Pancreas (tissue), 10 donors: ENCODE results near the gene CYLC1. TPM values are rescaled to one million over a fixed set of nuclear protein-coding genes. Genes with fewer than 3 reads are reported as not detected.

Source experiments
- ATAC-seq, 4 donors: fragments of 200-7000 bp; cut with Tn5 transposase; one replicate each; pipeline versions ENCODE4 v1.8.0 to v1.9.1; 2020; ENCODE audit warnings: mild to moderate bottlenecking in 4 of 4, moderate library complexity in 4 of 4
- DNase-seq, 6 donors: peaks; one replicate each; pipeline ENCODE4 v3.0.0-alpha.2; 2020
- FAIRE-seq: peaks from 2 replicates; lab custom pipeline; 2012; peaks lifted over from hg19 to GRCh38; lab: Jason Lieb, UNC
- H3K27ac ChIP-seq, 4 donors: fragments of 200-600 bp; sonication (generic); 1 replicate in 3 of 4; 2 replicates in 1 of 4; pipeline versions ENCODE4 v1.5.0 to v1.8.0; 2020
- H3K27me3 ChIP-seq, 4 donors: fragments of 200-600 bp; one replicate each; pipeline ENCODE4 v1.8.0; 2021
- H3K36me3 ChIP-seq, 3 donors: fragments of 200-600 bp; sonication (generic) in 1 of 3; one replicate each; pipeline versions ENCODE4 v1.5.0 to v1.8.0; 2020 to 2021
- H3K4me1 ChIP-seq, 3 donors: fragments of 200-600 bp; one replicate each; pipeline ENCODE4 v1.8.0; 2021
- H3K4me3 ChIP-seq, 4 donors: fragments of 200-600 bp; sonication (generic) in 2 of 4; one replicate each; pipeline versions ENCODE4 v1.5.0 to v1.8.0; 2020 to 2021
- H3K9me3 ChIP-seq, 4 donors: fragments of 200-600 bp; one replicate each; pipeline ENCODE4 v1.8.0; 2021
- WGBS, 2 donors: extraction: QIAGEN DNeasy Blood & Tissue Kit; methylation state at CpG; one replicate each; pipeline ENCODE4 v1.1.7; 2013; 5-methylcytosine and 5-hydroxymethylcytosine counted together
- intact Hi-C, 3 donors: fragments of 100-400 bp; cut with DNase I; formaldehyde crosslinking; loops; one replicate each; pipeline versions ENCODE4 v1.11.1 to v1.14.2; 2022
- polyA plus RNA-seq, 2 donors: library from polyadenylated mRNA; stranded (reverse); fragments of 200-250 nt; gene quantifications; one replicate each; pipeline ENCODE4 v1.2.3, GENCODE V29; 2013
- total RNA-seq, 6 donors: library from RNA; stranded (reverse); fragmentation: NEBNext Ultra II Directional in 4 of 6; extraction: Animal tissue kit (Norgen Biotek cat#: 25700) in 4 of 6; gene quantifications; one replicate each; pipeline versions ENCODE4 v1.2.1 to v1.2.4, GENCODE V29; 2021 to 2023
- TF ChIP-seq, protein P1 (sequence below), 4 donors: fragments of 200-600 bp; sonication (generic) in 3 of 4; IDR thresholded peaks; one replicate each; pipeline versions ENCODE4 v1.5.0 to v1.8.0; 2021; ENCODE audit warnings: antibody characterized with exemption in 4 of 4
- donor health status: healthy with polysubstance abuse.
- donor health status: DM: no; HTN: no; CAD: no; lungs with moderate emphysema.
- donor health status: DM: no; HTN: no; CAD: no.
- donor health status: control.
- donor health status: control.
- donor health status: Bipolar disorder and iron deficiency.
- donor health status: DM: yes; HTN: yes; CAD: no.
- donor health status: DM: no; HTN: no; CAD: no.
- donor health status: DM: no; HTN: no; CAD: no.
- donor health status: DM: yes; HTN: yes; CAD: no.

CYLC1 gene
- total and polyA plus RNA-seq, 8 donors, result not detected

DNA sequence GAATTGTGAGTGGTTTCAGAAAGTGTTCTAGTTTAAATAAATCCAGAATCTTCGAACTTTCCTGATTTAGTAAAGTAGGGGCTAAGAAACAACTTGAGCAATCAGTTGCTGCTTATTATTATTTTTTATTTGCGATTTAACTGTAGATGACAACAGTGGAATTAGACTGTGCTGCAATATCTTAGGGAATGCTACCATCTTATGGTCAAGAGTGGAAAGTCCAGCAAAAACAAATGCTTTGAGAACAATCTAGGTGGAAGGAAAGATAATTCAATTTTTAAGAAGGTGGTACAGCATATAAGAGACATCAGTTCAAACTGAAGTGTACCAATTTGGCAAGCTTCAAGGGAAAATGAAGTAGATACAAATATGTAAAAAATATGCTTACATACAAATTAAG lies 73.3 kb downstream of the CYLC1 start:
- intact Hi-C loops, result no loop called here
- H3K27ac ChIP-seq, result no peak overlapping the region
- DNase-seq (no peak), FAIRE-seq (no peak), ATAC-seq (no peak)
- no peaks in the 10 kb centered on the region for H3K9me3 ChIP-seq
- H3K27me3 ChIP-seq, result peaks cover 0 to 5% (median 0%) of the 10 kb centered on the region in 4 donors
- H3K4me3 ChIP-seq, result no peak overlapping the region
- 46 to 51% methylated on average over 2 of the region's 2 CpGs for WGBS, 2 donors
- no peaks in the 10 kb centered on the region for H3K4me1 ChIP-seq
- TF ChIP-seq, protein P1, sequence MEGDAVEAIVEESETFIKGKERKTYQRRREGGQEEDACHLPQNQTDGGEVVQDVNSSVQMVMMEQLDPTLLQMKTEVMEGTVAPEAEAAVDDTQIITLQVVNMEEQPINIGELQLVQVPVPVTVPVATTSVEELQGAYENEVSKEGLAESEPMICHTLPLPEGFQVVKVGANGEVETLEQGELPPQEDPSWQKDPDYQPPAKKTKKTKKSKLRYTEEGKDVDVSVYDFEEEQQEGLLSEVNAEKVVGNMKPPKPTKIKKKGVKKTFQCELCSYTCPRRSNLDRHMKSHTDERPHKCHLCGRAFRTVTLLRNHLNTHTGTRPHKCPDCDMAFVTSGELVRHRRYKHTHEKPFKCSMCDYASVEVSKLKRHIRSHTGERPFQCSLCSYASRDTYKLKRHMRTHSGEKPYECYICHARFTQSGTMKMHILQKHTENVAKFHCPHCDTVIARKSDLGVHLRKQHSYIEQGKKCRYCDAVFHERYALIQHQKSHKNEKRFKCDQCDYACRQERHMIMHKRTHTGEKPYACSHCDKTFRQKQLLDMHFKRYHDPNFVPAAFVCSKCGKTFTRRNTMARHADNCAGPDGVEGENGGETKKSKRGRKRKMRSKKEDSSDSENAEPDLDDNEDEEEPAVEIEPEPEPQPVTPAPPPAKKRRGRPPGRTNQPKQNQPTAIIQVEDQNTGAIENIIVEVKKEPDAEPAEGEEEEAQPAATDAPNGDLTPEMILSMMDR (IDR thresholded peaks at IDR 0.05), result no peak
- H3K36me3 ChIP-seq, result no peaks in the 10 kb centered on the region
